KMS-11 (cell line): Measurements from ENCODE around the gene AGFG2.

ENCODE experiments used
- H2AFZ ChIP-seq: fragments of 200-600 bp; sonication (generic); 2 replicates; pipeline ENCODE4 v1.6.1; 2016; ENCODE audit warnings: antibody characterized with exemption, mixed run types, low read depth
- H3K27ac ChIP-seq: fragments of 200-600 bp; sonication (generic); 2 replicates; pipeline ENCODE4 v1.6.1; 2016; ENCODE audit warnings: mild to moderate bottlenecking, mixed run types
- H3K27me3 ChIP-seq: fragments of 200-600 bp; sonication (generic); 2 replicates; pipeline ENCODE4 v1.6.1; 2017; ENCODE audit warnings: mild to moderate bottlenecking, low read depth, mixed run types, moderate library complexity; ENCODE audit not compliant: insufficient read depth
- H3K36me3 ChIP-seq: fragments of 200-600 bp; sonication (generic); 2 replicates; pipeline ENCODE4 v1.6.1; 2017; ENCODE audit warnings: mild to moderate bottlenecking, mixed run types; ENCODE audit not compliant: insufficient read depth
- H3K4me1 ChIP-seq: fragments of 200-600 bp; sonication (generic); 2 replicates; pipeline ENCODE4 v1.6.1; 2016; ENCODE audit warnings: mild to moderate bottlenecking, low read depth, mixed run types; ENCODE audit not compliant: poor library complexity, severe bottlenecking
- H3K4me2 ChIP-seq: fragments of 200-600 bp; sonication (generic); 2 replicates; pipeline ENCODE4 v1.7.0; 2016; ENCODE audit warnings: mild to moderate bottlenecking, mixed run types
- H3K4me3 ChIP-seq: fragments of 200-600 bp; sonication (generic); IDR thresholded peaks from 2 replicates; pipeline ENCODE4 v1.6.1; 2017; ENCODE audit warnings: low read depth, low read length, mixed read lengths; ENCODE audit not compliant: insufficient read depth
- H3K79me2 ChIP-seq: fragments of 200-600 bp; sonication (generic); 2 replicates; pipeline ENCODE4 v1.6.1; 2016; ENCODE audit warnings: low read depth, mixed run types; ENCODE audit not compliant: insufficient read depth
- H3K9ac ChIP-seq: fragments of 200-600 bp; sonication (generic); 2 replicates; pipeline ENCODE4 v1.6.1; 2016; ENCODE audit warnings: mild to moderate bottlenecking, mixed run types
- H4K20me1 ChIP-seq: fragments of 200-600 bp; sonication (generic); 2 replicates; pipeline ENCODE4 v1.6.1; 2016; ENCODE audit warnings: mild to moderate bottlenecking, mixed run types; ENCODE audit not compliant: insufficient read depth
- TF ChIP-seq, protein P1 (sequence below): fragments of 200-600 bp; sonication (generic); conservative IDR thresholded peaks from 2 replicates; pipeline ENCODE4 v1.6.1; 2017; ENCODE audit warnings: low read depth, mild to moderate bottlenecking, antibody characterized with exemption, low read length, moderate library complexity, mixed read lengths

AGFG2 gene

GRCh38 chr7:100559127-100559526 lies 20.1 kb downstream of the AGFG2 start:
- no peaks in the 10 kb centered on the region for H3K79me2 ChIP-seq
- no peak overlapping the region for H3K4me2 ChIP-seq
- TF ChIP-seq, protein P1, sequence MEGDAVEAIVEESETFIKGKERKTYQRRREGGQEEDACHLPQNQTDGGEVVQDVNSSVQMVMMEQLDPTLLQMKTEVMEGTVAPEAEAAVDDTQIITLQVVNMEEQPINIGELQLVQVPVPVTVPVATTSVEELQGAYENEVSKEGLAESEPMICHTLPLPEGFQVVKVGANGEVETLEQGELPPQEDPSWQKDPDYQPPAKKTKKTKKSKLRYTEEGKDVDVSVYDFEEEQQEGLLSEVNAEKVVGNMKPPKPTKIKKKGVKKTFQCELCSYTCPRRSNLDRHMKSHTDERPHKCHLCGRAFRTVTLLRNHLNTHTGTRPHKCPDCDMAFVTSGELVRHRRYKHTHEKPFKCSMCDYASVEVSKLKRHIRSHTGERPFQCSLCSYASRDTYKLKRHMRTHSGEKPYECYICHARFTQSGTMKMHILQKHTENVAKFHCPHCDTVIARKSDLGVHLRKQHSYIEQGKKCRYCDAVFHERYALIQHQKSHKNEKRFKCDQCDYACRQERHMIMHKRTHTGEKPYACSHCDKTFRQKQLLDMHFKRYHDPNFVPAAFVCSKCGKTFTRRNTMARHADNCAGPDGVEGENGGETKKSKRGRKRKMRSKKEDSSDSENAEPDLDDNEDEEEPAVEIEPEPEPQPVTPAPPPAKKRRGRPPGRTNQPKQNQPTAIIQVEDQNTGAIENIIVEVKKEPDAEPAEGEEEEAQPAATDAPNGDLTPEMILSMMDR: no peak

GRCh38 chr7:100561491-100562194 lies 22.6 kb downstream of the AGFG2 start:
- H4K20me1 ChIP-seq: no peaks in the 10 kb centered on the region
- H2AFZ ChIP-seq: no peak overlapping the region
- no peaks in the 10 kb centered on the region for H3K36me3 ChIP-seq
- H3K79me2 ChIP-seq: no peaks in the 10 kb centered on the region
- no peak overlapping the region for H3K4me2 ChIP-seq
- peaks cover 11% of the 10 kb centered on the region for H3K4me1 ChIP-seq
- no peak overlapping the region for H3K9ac ChIP-seq
- no peak overlapping the region for H3K27ac ChIP-seq
- TF ChIP-seq, protein P1: no peak
- no peak overlapping the region for H3K4me3 ChIP-seq
- H3K27me3 ChIP-seq: no peaks in the 10 kb centered on the region

More at GRCh38 chr7:100559127-100559526, 20.1 kb downstream of the AGFG2 start:
- peaks cover 11% of the 10 kb centered on the region for H3K4me1 ChIP-seq
- H4K20me1 ChIP-seq: no peaks in the 10 kb centered on the region
- H3K4me3 ChIP-seq: no peak overlapping the region
- H3K27ac ChIP-seq: no peak overlapping the region
- H3K9ac ChIP-seq: no peak overlapping the region
- H3K27me3 ChIP-seq: no peaks in the 10 kb centered on the region
- H3K36me3 ChIP-seq: no peaks in the 10 kb centered on the region
- H2AFZ ChIP-seq: no peak overlapping the region

DNA sequence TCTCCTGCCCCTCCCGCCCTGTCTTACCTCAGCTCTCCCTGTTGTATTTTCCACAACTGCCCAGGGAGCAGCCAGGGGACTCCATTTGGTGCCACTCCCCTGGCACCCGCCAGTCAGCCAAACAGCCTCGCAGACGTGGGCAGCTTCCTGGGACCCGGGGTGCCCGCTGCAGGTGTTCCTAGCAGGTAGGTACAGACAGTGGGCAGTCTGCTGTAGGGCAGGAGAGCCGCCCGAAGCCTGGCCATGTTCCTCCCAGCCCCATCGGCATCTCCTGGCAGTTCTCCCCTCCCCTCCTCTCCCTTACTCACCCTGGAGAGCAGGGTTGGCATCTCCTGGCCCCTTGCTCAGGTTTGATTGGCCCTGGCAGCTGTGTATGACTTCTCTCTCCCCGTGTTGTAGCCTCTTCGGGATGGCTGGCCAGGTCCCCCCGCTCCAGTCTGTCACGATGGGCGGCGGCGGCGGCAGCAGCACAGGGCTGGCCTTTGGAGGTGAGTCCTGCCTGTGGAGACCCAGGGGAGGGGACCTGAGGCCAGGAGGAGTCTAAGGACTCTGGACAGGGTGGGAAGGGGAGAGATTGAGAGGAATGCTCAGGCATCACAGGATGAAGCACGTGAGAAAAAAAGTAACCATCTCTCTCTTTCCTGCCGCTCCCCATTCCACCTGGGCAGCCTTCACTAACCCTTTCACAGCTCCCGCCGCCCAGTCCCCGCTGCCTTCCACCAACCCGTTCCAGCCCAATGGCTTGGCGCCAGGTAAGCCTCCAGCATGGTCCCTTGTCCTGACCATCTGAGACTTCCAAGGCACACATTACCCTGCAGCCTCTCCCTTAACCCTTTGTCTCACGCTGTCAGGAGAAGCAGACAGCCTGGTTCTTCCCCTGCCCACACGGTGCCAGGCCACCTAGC lies 23.4 kb downstream of the AGFG2 start:
- peaks cover 11% of the 10 kb centered on the region for H3K4me1 ChIP-seq
- no peaks in the 10 kb centered on the region for H3K79me2 ChIP-seq
- H3K27me3 ChIP-seq: no peaks in the 10 kb centered on the region
- no peak overlapping the region for H3K4me2 ChIP-seq
- H4K20me1 ChIP-seq: no peaks in the 10 kb centered on the region
- TF ChIP-seq, protein P1: no peak
- no peak overlapping the region for H3K27ac ChIP-seq
- H2AFZ ChIP-seq: no peak overlapping the region
- no peak overlapping the region for H3K9ac ChIP-seq
- no peak overlapping the region for H3K4me3 ChIP-seq
- H3K36me3 ChIP-seq: no peaks in the 10 kb centered on the region

DNA sequence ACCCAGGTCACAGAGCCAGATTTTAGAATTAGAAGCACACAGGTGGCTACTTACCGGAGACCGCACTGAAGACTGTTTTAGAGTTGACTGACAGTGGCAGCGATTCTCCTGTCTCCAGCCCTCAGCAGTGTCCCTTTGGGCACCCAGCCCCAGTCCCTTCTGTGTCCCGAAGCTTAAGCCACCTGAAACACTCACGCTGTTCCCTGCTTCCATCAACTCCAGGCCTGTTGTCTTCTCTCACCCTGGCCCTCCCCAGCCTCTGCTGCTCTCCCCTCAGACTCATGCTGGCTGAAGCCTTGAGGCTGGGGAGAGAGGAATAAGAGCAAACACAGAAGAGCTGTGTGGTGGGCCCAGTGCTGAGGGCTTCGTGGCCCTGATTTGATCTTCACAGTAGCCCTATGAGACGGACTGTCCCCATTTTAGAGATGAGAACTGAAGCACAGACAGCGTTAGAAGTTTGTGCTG lies 24.1 kb downstream of the AGFG2 start:
- H3K36me3 ChIP-seq: no peaks in the 10 kb centered on the region
- TF ChIP-seq, protein P1: no peak
- H3K4me2 ChIP-seq: no peak overlapping the region
- peaks cover 11% of the 10 kb centered on the region for H3K4me1 ChIP-seq
- no peak overlapping the region for H2AFZ ChIP-seq
- no peaks in the 10 kb centered on the region for H3K27me3 ChIP-seq
- H3K27ac ChIP-seq: no peak overlapping the region
- H3K79me2 ChIP-seq: no peaks in the 10 kb centered on the region
- H3K9ac ChIP-seq: no peak overlapping the region
- H4K20me1 ChIP-seq: no peaks in the 10 kb centered on the region
- H3K4me3 ChIP-seq: no peak overlapping the region
